HepG2 (cell line): Measurements from ENCODE around the gene ZFHX3. TPM values are rescaled to one million over a fixed set of nuclear protein-coding genes. Genes with fewer than 3 reads are reported as not detected.

Experiments used
- ATAC-seq: fragments of 200-7000 bp; cut with Tn5 transposase; 3 replicates; pipeline ENCODE4 v1.9.1; 2020; ENCODE audit warnings: mild to moderate bottlenecking, moderate library complexity
- BruUV-seq: library from RNA; stranded (reverse); fragments of 400-500 nt; replicated peaks from 2 replicates; lab custom pipeline; 2021; lab: Mats Ljungman, UMichigan
- CTCF ChIA-PET: fragments of 300-600 bp; formaldehyde crosslinking; extraction: SDS; loops from one replicate; lab custom pipeline; 2021; ENCODE audit warnings: low total read pairs, inconsistent platforms, low intra/inter-chr PET ratio; lab: Yijun Ruan, JAX
- POLR2A ChIA-PET: fragments of 350-600 bp; sonication (Branson Sonifier 250); formaldehyde crosslinking; loops from one replicate; lab custom pipeline; 2020; ENCODE audit warnings: antibody characterized with exemption, inconsistent platforms; lab: Yijun Ruan, JAX
- DNase-seq: peaks from one replicate; pipeline ENCODE4 v3.0.0-alpha.2; 2015; ENCODE audit warnings: low spot score
- FAIRE-seq: peaks from 3 replicates; lab custom pipeline; 2011; peaks lifted over from hg19 to GRCh38; lab: Jason Lieb, UNC
- H2AFZ ChIP-seq: one replicate; pipeline ENCODE4 v1.6.1; 2011; ENCODE audit warnings: low read length, inconsistent platforms
- H3K27ac ChIP-seq: fragments of 300-600 bp; 3 replicates; pipeline ENCODE4 v1.8.0; 2011; ENCODE audit warnings: mixed run types, mild to moderate bottlenecking, mixed read lengths, low read length, inconsistent platforms; ENCODE audit not compliant: insufficient read depth; ENCODE audit errors: extremely low read length
- H3K27me3 ChIP-seq, 2 experiments: fragments of 200-600 bp in 1 of 2; 2 replicates in 1 of 2; 3 replicates in 1 of 2; pipeline versions ENCODE4 v1.6.0 to v1.8.0; 2011; ENCODE audit warnings: low read length in 2 of 2, mild to moderate bottlenecking in 2 of 2, moderate library complexity in 2 of 2, inconsistent platforms in 1 of 2; ENCODE audit not compliant: insufficient read depth in 2 of 2, control insufficient read depth in 1 of 2
- H3K36me3 ChIP-seq, 2 experiments: fragments of 200-600 bp in 1 of 2; replicated peaks in 1 of 2; 2 replicates in 1 of 2; 3 replicates in 1 of 2; pipeline versions ENCODE4 v1.5.1 to v1.8.0; 2011; ENCODE audit warnings: low read length in 2 of 2, inconsistent platforms in 1 of 2; ENCODE audit not compliant: insufficient read depth in 2 of 2, control insufficient read depth in 1 of 2
- H3K4me1 ChIP-seq: 2 replicates; pipeline ENCODE4 v1.5.1; 2012; ENCODE audit warnings: low read length, inconsistent platforms; ENCODE audit not compliant: insufficient read depth
- H3K4me2 ChIP-seq: 2 replicates; pipeline ENCODE4 v1.6.0; 2011; ENCODE audit warnings: low read depth, low read length, inconsistent platforms
- H3K4me3 ChIP-seq, 3 experiments: fragments of 200-600 bp in 1 of 3; sonication (generic), shearing (Covaris generic) in 1 of 3; replicated peaks in 1 of 3; 2 replicates each; pipeline ENCODE4 v1.5.1; 2011 to 2016; ENCODE audit warnings: low read length in 3 of 3, inconsistent platforms in 2 of 3, low read depth in 2 of 3, mild to moderate bottlenecking in 2 of 3, control low read depth in 1 of 3, mixed read lengths in 1 of 3; ENCODE audit not compliant: insufficient read depth in 1 of 3
- H3K79me2 ChIP-seq: one replicate; pipeline ENCODE4 v1.6.1; 2011; ENCODE audit warnings: low read length, inconsistent platforms; ENCODE audit not compliant: insufficient read depth
- H3K9ac ChIP-seq: 2 replicates; pipeline ENCODE4 v1.6.0; 2011; ENCODE audit warnings: mild to moderate bottlenecking, low read depth, low read length, inconsistent platforms; ENCODE audit not compliant: insufficient read depth
- H3K9me3 ChIP-seq: 2 replicates; pipeline ENCODE4 v1.5.1; 2012; ENCODE audit warnings: mild to moderate bottlenecking, low read length
- H4K20me1 ChIP-seq: 2 replicates; pipeline ENCODE4 v1.6.0; 2011; ENCODE audit warnings: inconsistent platforms, mild to moderate bottlenecking, low read length, moderate library complexity; ENCODE audit not compliant: insufficient read depth
- AGO2 ChIP-seq: fragments of 200-400 bp; formaldehyde crosslinking; optimal IDR thresholded peaks from 2 replicates; pipeline ENCODE3; 2017; ENCODE audit warnings: mild to moderate bottlenecking, low read depth, low read length, moderate library complexity
- ETV6 ChIP-seq: sonication (generic); formaldehyde crosslinking; conservative IDR thresholded peaks from 2 replicates; pipeline ENCODE4 v1.4.0; 2020; ENCODE audit warnings: missing genetic modification reagents
- HNRNPLL ChIP-seq: fragments of 200-400 bp; formaldehyde crosslinking; IDR thresholded peaks from 2 replicates; pipeline ENCODE4 v1.6.1; 2017; ENCODE audit warnings: mild to moderate bottlenecking, low read depth, low read length; ENCODE audit not compliant: poor library complexity, severe bottlenecking
- POLR2G ChIP-seq: fragments of 200-400 bp; formaldehyde crosslinking; IDR thresholded peaks from 2 replicates; pipeline ENCODE4 v1.6.1; 2018; ENCODE audit warnings: mild to moderate bottlenecking, low read depth, low read length, moderate library complexity
- ZBTB20 ChIP-seq: sonication (generic); formaldehyde crosslinking; IDR thresholded peaks from 2 replicates; pipeline ENCODE4 v1.8.1; 2023; ENCODE audit warnings: missing genetic modification reagents, low read depth, mild to moderate bottlenecking, borderline replicate concordance
- WGBS: methylation state at CpG from one replicate; pipeline ENCODE4 v1.1.6; 2017; ENCODE audit warnings: low lambda C conversion rate; 5-methylcytosine and 5-hydroxymethylcytosine counted together
- in situ Hi-C: cut with HindIII; loops from 2 replicates; pipeline ENCODE4 v1.10.0; 2017; ENCODE audit warnings: low pct_unique_long_range_greater_than_20kb; ENCODE audit not compliant: extremely low pct_ligation_motif_present
- intact Hi-C: fragments of 100-400 bp; cut with micrococcal nuclease; formaldehyde crosslinking; loops from one replicate; pipeline ENCODE4 v1.10.0; 2022; ENCODE audit not compliant: unreplicated experiment
- polyA plus RNA-seq, 8 experiments: library from polyadenylated mRNA; depleted of rRNA in 3 of 8; stranded (reverse) in 7 of 8; unstranded in 1 of 8; fragments of >200 nt; fragmentation: Illumina TruSeq in 4 of 8; extraction: Trizol in 4 of 8; gene quantifications; 2 replicates each; pipeline versions ENCODE4 v1.2.1 to v1.2.3, GENCODE V29; 2011 to 2016; ENCODE audit warnings: low read depth in 4 of 8, missing spikeins in 1 of 8, mixed read lengths in 1 of 8; ENCODE audit not compliant: insufficient read depth in 1 of 8
- total RNA-seq, 5 experiments: library from RNA; depleted of rRNA; stranded (reverse); fragments of >200 nt; fragmentation: Illumina TruSeq; extraction: Trizol; gene quantifications; 2 replicates each; pipeline ENCODE4 v1.2.3, GENCODE V29; 2016; ENCODE audit warnings: low read depth in 1 of 5

The ZFHX3 gene
- total and polyA plus RNA-seq, 2 of the 13 experiments (the other 11 are each of a cell fraction or from before 2014, with no cell fraction given) = 5.0 to 6.0 TPM

GRCh38 chr16:72788269-72788809 is 259.6 kb downstream of the ZFHX3 start:
- 95% methylated on average over 18 of the region's 18 CpGs for WGBS
- Histone ChIP-seq H3K79me2 (no peaks in the 10 kb centered on the region), H3K4me3 (no peak overlapping the region), H3K9ac (no peak overlapping the region), H3K27me3 (no peaks in the 10 kb centered on the region), H3K4me1 (peaks cover 10% of the 10 kb centered on the region), H4K20me1 (no peaks in the 10 kb centered on the region), H3K9me3 (no peaks in the 10 kb centered on the region), H3K36me3 (peaks cover 22 to 55% of the 10 kb centered on the region in 2 experiments), H3K4me2 (no peak overlapping the region), H3K27ac (no peak overlapping the region), H2AFZ (no peak overlapping the region)
- intact Hi-C loops = no loop called here
- BruUV-seq = no TSS peak
- ATAC-seq (no peak; the same call in 2 of the 3 replicates), DNase-seq (no peak), FAIRE-seq (no peak)
- TF ChIP-seq AGO2 = peak; percentile 32
- peak; percentile 22 for TF ChIP-seq HNRNPLL
- no peak for TF ChIP-seq ETV6
- ChIA-PET POLR2A (no interaction called here), CTCF (no interaction called here)
- in situ Hi-C loops = no loop called here

GRCh38 chr16:72787514-72788268 is 260.2 kb downstream of the ZFHX3 start:
- H3K27me3 ChIP-seq = no peaks in the 10 kb centered on the region
- FAIRE-seq = no peak
- no peak overlapping the region for H3K4me2 ChIP-seq
- H3K9ac ChIP-seq = no peak overlapping the region
- no peak overlapping the region for H3K27ac ChIP-seq
- TF ChIP-seq AGO2 = peak; percentile 68
- 0 out of 2 replicates have a peak, but pooled peaks have one; percentile 1 for TF ChIP-seq POLR2G
- TF ChIP-seq ZBTB20 (CRISPR knock-in tag) = no peak
- intact Hi-C loops (no loop called here), in situ Hi-C loops (no loop called here)
- no peak for DNase-seq
- peaks cover 10% of the 10 kb centered on the region for H3K4me1 ChIP-seq
- WGBS = 99% methylated on average over 43 of the region's 43 CpGs
- no peaks in the 10 kb centered on the region for H3K79me2 ChIP-seq
- no peak overlapping the region for H2AFZ ChIP-seq
- no peaks in the 10 kb centered on the region for H3K9me3 ChIP-seq
- peaks cover 17 to 48% of the 10 kb centered on the region in 2 experiments for H3K36me3 ChIP-seq
- ChIA-PET POLR2A (interaction anchor here (0.7 kb wide), 2 partner anchors 137 to 357 kb away, joined by 3 to 4 read pairs; no protein-coding TSS in a partner anchor), CTCF (no interaction called here)
- H3K4me3 ChIP-seq = no peak overlapping the region
- BruUV-seq = no TSS peak
- H4K20me1 ChIP-seq = no peaks in the 10 kb centered on the region
- ATAC-seq = peak; percentile 26; the same call in 2 of the 3 replicates
